GM12865 (cell line): Measurements from ENCODE around the gene LRP1.

ENCODE experiments used
- DNase-seq: peaks from one replicate; pipeline ENCODE4 v3.0.0; 2010; ENCODE audit warnings: low read depth
- H3K4me3 ChIP-seq: 2 replicates; pipeline ENCODE4 v1.5.1; 2011; ENCODE audit warnings: mild to moderate bottlenecking, low read depth, low read length, control low read depth
- TF ChIP-seq, protein P1 (sequence below): IDR thresholded peaks from 2 replicates; pipeline ENCODE4 v1.5.1; 2011; ENCODE audit warnings: low read length, control low read depth, low read depth, inconsistent platforms; ENCODE audit not compliant: insufficient read depth; ENCODE audit errors: missing control alignments

The LRP1 gene

DNA sequence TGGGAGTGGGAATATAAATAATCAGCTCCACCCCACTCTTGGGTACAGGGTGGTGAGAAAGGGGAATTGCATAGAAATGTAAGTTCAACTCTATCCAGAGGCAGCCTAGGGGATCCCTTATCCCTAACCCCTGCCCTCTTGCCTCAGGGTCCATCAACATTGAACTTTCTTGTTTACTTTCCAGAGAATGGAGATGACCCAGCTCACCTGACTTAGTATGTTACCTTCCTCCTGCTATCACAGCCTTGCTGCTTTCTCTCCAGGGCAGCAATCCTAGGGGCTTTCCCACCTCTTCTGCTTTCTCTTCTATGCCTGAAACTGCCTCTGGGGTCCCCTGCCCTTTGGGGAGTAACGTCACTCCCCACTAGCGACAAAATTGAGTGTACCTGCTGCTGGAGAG lies 2.7 kb downstream of the LRP1 start:
- TF ChIP-seq, protein P1, sequence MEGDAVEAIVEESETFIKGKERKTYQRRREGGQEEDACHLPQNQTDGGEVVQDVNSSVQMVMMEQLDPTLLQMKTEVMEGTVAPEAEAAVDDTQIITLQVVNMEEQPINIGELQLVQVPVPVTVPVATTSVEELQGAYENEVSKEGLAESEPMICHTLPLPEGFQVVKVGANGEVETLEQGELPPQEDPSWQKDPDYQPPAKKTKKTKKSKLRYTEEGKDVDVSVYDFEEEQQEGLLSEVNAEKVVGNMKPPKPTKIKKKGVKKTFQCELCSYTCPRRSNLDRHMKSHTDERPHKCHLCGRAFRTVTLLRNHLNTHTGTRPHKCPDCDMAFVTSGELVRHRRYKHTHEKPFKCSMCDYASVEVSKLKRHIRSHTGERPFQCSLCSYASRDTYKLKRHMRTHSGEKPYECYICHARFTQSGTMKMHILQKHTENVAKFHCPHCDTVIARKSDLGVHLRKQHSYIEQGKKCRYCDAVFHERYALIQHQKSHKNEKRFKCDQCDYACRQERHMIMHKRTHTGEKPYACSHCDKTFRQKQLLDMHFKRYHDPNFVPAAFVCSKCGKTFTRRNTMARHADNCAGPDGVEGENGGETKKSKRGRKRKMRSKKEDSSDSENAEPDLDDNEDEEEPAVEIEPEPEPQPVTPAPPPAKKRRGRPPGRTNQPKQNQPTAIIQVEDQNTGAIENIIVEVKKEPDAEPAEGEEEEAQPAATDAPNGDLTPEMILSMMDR = no peak
- no peak overlapping the region for H3K4me3 ChIP-seq
- no peak for DNase-seq

DNA sequence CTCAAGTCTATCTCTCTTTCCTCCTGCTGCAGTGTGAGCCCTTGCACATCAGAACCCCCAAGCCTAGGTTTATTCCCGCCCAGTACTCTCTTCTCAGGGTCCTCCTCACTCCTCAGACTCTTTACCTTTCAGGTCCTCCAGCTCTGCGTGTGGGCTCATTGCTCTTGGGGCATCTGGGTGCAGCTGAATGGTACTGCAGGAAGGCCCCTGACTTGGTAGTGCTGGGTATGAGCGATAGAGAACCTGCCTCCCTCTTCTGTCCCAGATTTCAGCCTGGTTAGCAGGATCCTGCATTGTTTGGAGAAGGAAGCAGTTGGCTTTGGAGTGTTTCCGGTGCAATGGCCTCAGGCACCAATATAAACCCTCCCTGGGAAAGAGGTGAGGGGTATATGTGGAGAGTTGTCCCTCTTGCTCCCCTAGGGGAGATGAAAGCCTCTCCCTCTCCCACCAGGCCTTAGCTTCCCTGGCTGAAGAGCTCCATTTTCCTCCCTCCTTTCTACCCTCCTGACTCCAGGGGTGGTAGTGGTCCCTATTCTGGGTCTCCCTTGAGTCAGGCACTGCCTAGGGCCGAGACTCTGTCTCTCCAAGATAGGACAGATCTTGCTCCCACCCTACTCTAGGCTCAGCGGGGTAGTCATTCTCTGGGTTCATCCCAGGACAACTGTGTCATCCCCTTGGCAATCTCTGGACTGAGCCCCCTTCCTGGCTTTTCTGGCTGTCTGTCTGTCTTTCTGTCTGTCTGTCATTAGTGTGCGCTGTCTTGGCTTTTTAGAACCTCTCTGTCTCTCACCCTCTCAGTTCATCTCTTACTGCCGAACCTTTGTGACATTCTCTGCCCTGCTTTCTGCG lies 3.8 kb downstream of the LRP1 start:
- TF ChIP-seq, protein P1 = no peak
- H3K4me3 ChIP-seq = no peak overlapping the region
- no peak for DNase-seq

DNA sequence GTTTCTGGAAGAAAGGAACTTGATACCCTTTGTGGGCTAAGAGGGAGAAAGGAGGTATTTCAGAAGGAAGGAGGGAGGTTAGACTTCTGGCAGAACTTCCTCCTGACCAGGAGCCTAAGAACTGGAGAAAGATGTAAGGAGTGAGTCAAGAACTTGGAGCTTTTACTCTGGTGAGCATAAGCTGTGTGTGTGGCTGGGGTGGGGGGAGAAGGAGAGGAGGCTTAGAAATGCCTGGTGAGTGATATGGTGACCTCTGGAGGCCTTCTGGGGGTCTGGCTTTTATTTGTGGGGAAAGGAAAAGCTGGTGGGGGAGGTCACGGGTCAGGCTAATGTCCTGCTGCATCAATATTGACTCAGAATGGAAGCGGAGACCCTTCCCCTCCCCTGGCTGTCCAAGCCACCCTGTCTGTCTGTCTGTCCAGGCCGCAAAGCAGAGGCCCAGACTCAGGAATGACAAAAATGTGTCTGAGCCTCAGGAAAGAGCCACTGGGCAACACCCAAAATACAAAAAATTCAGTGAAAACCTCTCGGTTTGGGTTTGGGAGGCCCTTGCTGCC lies 4.8 kb downstream of the LRP1 start:
- TF ChIP-seq, protein P1 = no peak
- DNase-seq = no peak
- no peak overlapping the region for H3K4me3 ChIP-seq

DNA sequence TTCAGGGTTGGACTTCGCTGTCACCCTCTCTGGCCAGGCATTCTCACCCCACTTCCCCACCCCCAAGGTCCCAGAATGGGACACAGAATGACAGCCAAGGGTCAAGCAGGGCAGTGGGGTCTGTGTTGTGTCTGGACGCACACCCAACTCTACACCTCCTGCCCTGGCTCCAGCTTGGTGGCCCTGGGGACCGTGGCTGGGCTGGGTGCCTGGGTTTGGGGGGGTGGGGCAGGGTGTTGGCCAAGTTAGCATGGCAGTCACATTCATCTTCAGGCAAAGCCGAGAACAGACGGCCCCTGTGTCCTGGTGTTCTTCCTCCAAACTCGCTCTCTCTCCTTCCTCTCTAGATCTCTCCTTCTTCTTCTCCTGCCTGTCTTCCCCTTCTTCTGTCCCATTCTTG lies 5.6 kb downstream of the LRP1 start:
- TF ChIP-seq, protein P1 = no peak
- no peak overlapping the region for H3K4me3 ChIP-seq
- DNase-seq = no peak

DNA sequence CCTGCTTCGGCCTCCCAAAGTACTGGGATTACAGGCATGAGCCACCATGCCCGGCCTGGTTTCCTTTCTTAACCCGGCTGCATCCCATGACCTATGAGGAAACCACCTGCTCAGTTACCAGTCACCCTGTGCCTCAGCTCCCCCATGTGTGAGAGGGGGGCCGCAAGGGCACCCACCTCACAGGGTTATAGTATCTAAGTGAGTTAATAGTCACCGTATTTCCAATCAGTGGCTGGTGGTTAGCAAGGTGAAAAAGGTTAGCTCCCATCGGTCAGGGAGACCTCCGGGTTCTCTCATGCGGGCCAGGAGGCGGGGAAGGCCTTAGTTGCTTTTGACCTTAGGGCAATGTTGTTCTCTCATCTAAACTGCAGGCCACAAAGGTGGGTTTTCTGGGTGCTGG lies 6.7 kb downstream of the LRP1 start:
- H3K4me3 ChIP-seq = no peak overlapping the region
- TF ChIP-seq, protein P1 = no peak
- DNase-seq = no peak

DNA sequence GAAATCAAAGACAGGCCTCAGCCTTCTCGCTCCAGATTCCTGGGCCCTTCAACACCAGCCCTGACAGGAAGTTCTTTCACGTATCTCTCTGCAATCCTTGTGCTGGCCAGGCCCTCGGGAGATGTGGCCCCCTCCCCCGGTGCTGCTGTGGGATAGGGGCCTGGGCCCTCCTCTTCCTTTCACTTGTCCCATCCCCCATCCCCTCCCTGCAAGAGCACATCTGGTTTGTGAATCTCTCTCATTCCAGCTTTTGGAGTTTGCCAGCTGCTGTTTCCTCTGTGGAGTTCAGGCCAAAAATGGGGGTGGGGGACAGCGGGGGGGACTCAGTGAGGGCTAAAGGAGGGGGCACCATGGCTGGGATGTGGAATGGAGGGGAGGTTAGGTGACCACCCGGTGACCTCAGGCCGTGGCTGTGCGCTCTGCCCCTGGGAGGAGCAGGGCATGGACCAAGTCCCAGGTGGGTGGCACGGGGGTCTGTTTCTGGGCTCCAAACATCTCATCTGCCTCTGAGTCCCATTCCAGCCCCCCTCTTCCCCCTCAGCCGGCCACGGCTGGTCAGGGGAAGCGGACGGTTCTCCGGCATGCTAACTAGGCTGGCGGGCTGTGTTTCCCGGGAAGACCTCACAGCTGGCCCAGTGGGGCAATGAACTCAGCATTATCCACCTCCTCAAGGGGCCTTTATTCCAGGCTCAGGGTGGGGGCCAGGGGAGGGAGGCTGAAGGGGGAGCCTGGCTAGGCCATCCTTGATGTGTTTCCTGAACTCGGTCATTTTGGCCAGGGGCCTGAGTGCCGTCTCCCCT lies 7.4 kb downstream of the LRP1 start:
- DNase-seq = no peak
- no peak overlapping the region for H3K4me3 ChIP-seq
- TF ChIP-seq, protein P1 = no peak
